ENCODE results near the gene AGBL3.
"Not testable (repeated sequence)": the region's sequence is repeated elsewhere in the genome, so short reads cannot be mapped to it uniquely, and the experiment has no call there.

AGBL3 gene

DNA sequence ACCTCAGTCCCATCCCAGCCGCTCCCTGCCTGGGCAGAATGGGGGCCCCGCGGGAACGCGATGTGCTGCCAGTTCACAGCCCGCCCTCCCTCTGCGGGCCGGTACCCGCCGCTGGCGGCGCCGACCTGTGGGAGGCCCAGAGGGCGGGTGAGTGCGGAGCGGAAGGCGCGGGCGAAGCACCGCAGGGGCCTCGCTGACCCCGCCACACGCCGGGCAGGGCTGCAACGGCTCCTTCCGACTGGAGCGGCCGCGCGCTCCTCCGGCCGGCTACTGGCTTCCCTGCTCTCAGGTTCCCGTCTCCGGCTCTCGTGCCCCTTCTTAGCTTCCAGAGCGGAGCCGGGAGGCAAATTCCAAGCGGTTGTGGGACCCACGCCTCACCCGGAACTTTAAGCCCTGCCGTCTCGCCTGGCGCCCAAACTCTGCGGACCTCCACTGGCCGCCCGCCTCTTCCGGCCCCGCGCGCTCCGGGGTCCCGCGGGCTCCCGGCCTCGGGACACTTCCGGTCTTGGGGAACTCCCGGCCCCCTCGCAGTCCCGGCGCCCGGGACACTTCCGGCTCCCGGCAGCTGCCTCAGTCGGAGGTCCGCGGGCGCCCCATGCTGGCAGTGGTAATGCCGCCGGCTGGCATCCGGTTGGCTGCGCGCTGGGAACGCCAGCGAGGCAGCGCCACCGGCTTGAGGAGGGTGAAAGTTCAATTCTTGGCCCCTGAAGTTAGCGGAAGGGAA lies 184.1 kb downstream of the AGBL3 start, which contains the start of gene CYREN:
Gene CYREN (minus strand): TSS at position 434 of the 724 bp plus-strand sequence. CDS start 1,785 bp downstream, outside the sequence.
- TF ChIP-seq EZH2phosphoT487 (IDR thresholded peaks at IDR 0.05; ENCODE audit: borderline replicate concordance, low read length), result no peak
- TF ChIP-seq, protein P1, sequence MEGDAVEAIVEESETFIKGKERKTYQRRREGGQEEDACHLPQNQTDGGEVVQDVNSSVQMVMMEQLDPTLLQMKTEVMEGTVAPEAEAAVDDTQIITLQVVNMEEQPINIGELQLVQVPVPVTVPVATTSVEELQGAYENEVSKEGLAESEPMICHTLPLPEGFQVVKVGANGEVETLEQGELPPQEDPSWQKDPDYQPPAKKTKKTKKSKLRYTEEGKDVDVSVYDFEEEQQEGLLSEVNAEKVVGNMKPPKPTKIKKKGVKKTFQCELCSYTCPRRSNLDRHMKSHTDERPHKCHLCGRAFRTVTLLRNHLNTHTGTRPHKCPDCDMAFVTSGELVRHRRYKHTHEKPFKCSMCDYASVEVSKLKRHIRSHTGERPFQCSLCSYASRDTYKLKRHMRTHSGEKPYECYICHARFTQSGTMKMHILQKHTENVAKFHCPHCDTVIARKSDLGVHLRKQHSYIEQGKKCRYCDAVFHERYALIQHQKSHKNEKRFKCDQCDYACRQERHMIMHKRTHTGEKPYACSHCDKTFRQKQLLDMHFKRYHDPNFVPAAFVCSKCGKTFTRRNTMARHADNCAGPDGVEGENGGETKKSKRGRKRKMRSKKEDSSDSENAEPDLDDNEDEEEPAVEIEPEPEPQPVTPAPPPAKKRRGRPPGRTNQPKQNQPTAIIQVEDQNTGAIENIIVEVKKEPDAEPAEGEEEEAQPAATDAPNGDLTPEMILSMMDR (IDR thresholded peaks at IDR 0.05; ENCODE audit: low read depth, low read length, poor library complexity, severe bottlenecking), result peak; percentile 82
- peaks cover 54% of the 10 kb centered on the region for H3K36me3 ChIP-seq (ENCODE audit: control insufficient read depth, low read length)
- no peaks in the 10 kb centered on the region for H3K9me2 ChIP-seq (replicated peaks; ENCODE audit: control insufficient read depth, low read length)
- peak within 1 kb of the TSS; percentile 81 for H3K4me2 ChIP-seq (ENCODE audit: low read length)
- H3K9me3 ChIP-seq (ENCODE audit: control insufficient read depth, insufficient read depth, low read length), result no peaks in the 10 kb centered on the region
- H3K4me1 ChIP-seq (ENCODE audit: control insufficient read depth, low read length), result peaks cover 22% of the 10 kb centered on the region
- H3K4me3 ChIP-seq (ENCODE audit: low read length), result peak within 1 kb of the TSS; percentile 88
- H3K27ac ChIP-seq (ENCODE audit: low read depth, low read length), result peak within 1 kb of the TSS; percentile 86
- H3K79me2 ChIP-seq (ENCODE audit: control insufficient read depth, low read length), result peaks cover 74% of the 10 kb centered on the region
- H3F3A ChIP-seq (ENCODE audit: control insufficient read depth, insufficient read depth), result peaks cover 7% of the 10 kb centered on the region
- H4K20me1 ChIP-seq (ENCODE audit: control insufficient read depth, insufficient read depth, low read depth, low read length), result no peaks in the 10 kb centered on the region
- H3K27me3 ChIP-seq (ENCODE audit: control insufficient read depth, low read length), result no peaks in the 10 kb centered on the region

DNA sequence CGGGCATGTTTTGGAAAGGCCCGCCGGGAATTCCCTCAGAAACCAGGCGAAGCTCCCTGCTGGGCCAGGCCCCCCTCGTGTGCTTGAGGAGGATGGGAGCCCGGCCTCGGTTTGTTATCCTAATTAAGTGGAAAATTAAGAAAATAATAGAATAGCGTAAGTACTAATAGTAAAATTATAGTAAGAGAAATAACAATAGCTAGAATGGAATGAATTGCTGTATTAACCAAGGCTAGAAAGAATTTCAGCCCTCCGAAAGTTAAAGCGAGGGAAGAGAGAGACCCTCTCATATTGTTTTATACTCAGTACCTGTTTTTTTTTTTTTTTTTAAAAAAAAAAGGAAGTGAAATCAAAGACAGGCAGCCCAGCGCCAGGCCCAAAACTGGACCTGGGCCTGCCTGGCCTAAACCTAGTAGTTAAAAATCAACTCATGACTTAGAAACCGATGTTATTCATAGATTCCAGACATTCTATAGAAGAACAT lies 184.7 kb downstream of the AGBL3 start:
- peaks cover 22% of the 10 kb centered on the region for H3K4me1 ChIP-seq (ENCODE audit: control insufficient read depth, low read length)
- peak overlapping the region; percentile 81 for H3K4me2 ChIP-seq (ENCODE audit: low read length)
- not testable (repeated sequence) for H3K9me3 ChIP-seq (ENCODE audit: control insufficient read depth, insufficient read depth, low read length); H3K9me2 ChIP-seq (replicated peaks; ENCODE audit: control insufficient read depth, low read length); H3K27me3 ChIP-seq (ENCODE audit: control insufficient read depth, low read length); H3F3A ChIP-seq (ENCODE audit: control insufficient read depth, insufficient read depth); H4K20me1 ChIP-seq (ENCODE audit: control insufficient read depth, insufficient read depth, low read depth, low read length)
- H3K4me3 ChIP-seq (ENCODE audit: low read length), result peak overlapping the region; percentile 88
- H3K27ac ChIP-seq (ENCODE audit: low read depth, low read length), result peak overlapping the region; percentile 86
- peaks cover 51% of the 10 kb centered on the region for H3K36me3 ChIP-seq (ENCODE audit: control insufficient read depth, low read length)
- peaks cover 80% of the 10 kb centered on the region for H3K79me2 ChIP-seq (ENCODE audit: control insufficient read depth, low read length)
- TF ChIP-seq, protein P1 (IDR thresholded peaks at IDR 0.05; ENCODE audit: low read depth, low read length, poor library complexity, severe bottlenecking), result peak; percentile 1

DNA sequence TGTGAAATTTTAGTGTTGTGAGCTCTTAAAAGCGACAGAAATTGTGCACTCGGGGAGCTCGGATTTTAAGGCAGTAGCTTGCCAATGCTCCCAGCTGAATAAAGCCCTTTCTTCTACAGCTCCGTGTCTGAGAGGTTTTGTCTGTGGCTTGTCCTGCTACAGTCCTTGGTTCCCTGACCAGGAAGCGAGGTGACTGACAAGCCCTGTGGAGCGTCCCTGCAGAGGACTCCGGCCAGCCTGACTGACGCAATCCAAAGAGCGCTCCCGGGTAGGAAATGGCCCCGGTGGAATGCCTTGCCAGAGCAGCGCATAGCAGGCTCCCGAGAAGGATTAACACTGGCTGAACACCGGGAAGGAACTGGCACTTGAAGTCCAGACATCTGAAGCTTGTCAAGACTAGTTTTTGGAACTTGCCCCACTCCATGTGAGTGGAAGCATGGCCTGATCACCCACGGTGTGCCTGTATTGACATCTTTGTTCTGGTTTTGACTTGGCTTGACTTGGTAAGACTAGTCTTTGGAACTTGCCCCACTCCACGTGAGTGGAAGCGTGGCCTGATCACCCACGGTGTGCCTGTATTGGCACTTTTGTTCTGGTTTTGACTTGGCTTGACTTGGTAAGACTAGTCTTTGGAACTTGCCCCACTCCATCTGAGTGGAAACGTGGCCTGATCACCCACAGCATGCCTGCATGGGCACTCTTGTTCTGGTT lies 185.4 kb downstream of the AGBL3 start:
- not testable (repeated sequence) for H3K27me3 ChIP-seq (ENCODE audit: control insufficient read depth, low read length); H3F3A ChIP-seq (ENCODE audit: control insufficient read depth, insufficient read depth); H3K9me3 ChIP-seq (ENCODE audit: control insufficient read depth, insufficient read depth, low read length); H4K20me1 ChIP-seq (ENCODE audit: control insufficient read depth, insufficient read depth, low read depth, low read length); H3K9me2 ChIP-seq (replicated peaks; ENCODE audit: control insufficient read depth, low read length)
- peaks cover 51% of the 10 kb centered on the region for H3K36me3 ChIP-seq (ENCODE audit: control insufficient read depth, low read length)
- H3K79me2 ChIP-seq (ENCODE audit: control insufficient read depth, low read length), result peaks cover 87% of the 10 kb centered on the region
- peaks cover 22% of the 10 kb centered on the region for H3K4me1 ChIP-seq (ENCODE audit: control insufficient read depth, low read length)
- peak overlapping the region; percentile 88 for H3K4me3 ChIP-seq (ENCODE audit: low read length)
- H3K4me2 ChIP-seq (ENCODE audit: low read length), result peak overlapping the region; percentile 81
- H3K27ac ChIP-seq (ENCODE audit: low read depth, low read length), result peak overlapping the region; percentile 86

DNA sequence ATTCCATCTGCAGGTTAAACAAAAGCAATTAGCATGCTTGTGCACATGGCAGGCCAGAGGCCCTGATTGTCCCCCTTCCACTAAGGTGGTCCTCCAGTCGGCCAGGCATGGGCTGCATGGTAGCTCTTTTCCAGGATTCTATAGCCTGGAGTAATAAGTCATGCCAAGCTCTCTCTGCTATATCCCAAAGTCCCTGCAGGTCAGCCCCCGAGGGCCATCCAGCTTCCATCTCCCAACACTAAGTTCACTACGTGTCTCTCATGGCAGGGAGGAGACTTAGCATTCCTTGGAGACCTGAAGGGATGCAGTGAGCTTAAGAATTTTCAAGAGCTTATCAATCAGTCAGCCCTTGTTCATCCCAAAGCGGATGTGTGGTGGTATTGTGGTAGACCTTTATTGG lies 187.6 kb downstream of the AGBL3 start:
- H3K9me2 ChIP-seq (replicated peaks; ENCODE audit: control insufficient read depth, low read length); H3F3A ChIP-seq (ENCODE audit: control insufficient read depth, insufficient read depth); H4K20me1 ChIP-seq (ENCODE audit: control insufficient read depth, insufficient read depth, low read depth, low read length); H3K27me3 ChIP-seq (ENCODE audit: control insufficient read depth, low read length); H3K9me3 ChIP-seq (ENCODE audit: control insufficient read depth, insufficient read depth, low read length); H3K27ac ChIP-seq (ENCODE audit: low read depth, low read length): not testable (repeated sequence)
- Histone ChIP-seq H3K79me2 (ENCODE audit: control insufficient read depth, low read length) (peaks cover 84% of the 10 kb centered on the region), H3K36me3 (ENCODE audit: control insufficient read depth, low read length) (peaks cover 53% of the 10 kb centered on the region), H3K4me2 (ENCODE audit: low read length) (peak overlapping the region; percentile 35), H3K4me3 (ENCODE audit: low read length) (peak overlapping the region; percentile 28; the same call in 1 of the 2 replicates), H3K4me1 (ENCODE audit: control insufficient read depth, low read length) (peaks cover 16% of the 10 kb centered on the region)

All from DOHH2 (cell line).